ENCODE data around the gene HHAT.
"Not testable (repeated sequence)": the region's sequence is repeated elsewhere in the genome, so short reads cannot be mapped to it uniquely, and the experiment has no call there.

Gene HHAT

GRCh38 chr1:210650403-210650802, 321.7 kb downstream of the HHAT start:
- no peak for DNase-seq (ENCODE audit: low spot score)

- no peak for DNase-seq (ENCODE audit: low spot score)
These were observed 323.7 kb downstream of the HHAT start for GRCh38 chr1:210652329-210652954.

GRCh38 chr1:210653771-210654170, 325.1 kb downstream of the HHAT start:
- no peak for DNase-seq (ENCODE audit: low spot score)

- no peak for DNase-seq (ENCODE audit: low spot score)
These were observed 325.7 kb downstream of the HHAT start for GRCh38 chr1:210654176-210654981.

GRCh38 chr1:210655511-210655910, 326.8 kb downstream of the HHAT start:
- no peak for DNase-seq (ENCODE audit: low spot score)

- DNase-seq (ENCODE audit: low spot score): no peak
These were observed 329.1 kb downstream of the HHAT start for GRCh38 chr1:210657806-210658205.

GRCh38 chr1:210661520-210661919, 332.8 kb downstream of the HHAT start:
- DNase-seq (ENCODE audit: low spot score): not testable (repeated sequence)

- DNase-seq (ENCODE audit: low spot score): no peak
These were observed 333.8 kb downstream of the HHAT start for GRCh38 chr1:210662291-210663050.

GRCh38 chr1:210663730-210664573, 335.2 kb downstream of the HHAT start:
- no peak for DNase-seq (ENCODE audit: low spot score)

- DNase-seq (ENCODE audit: low spot score): no peak
These were observed 341.2 kb downstream of the HHAT start for GRCh38 chr1:210669951-210670350.

GRCh38 chr1:210674151-210674550, 345.4 kb downstream of the HHAT start:
- no peak for DNase-seq (ENCODE audit: low spot score)

- no peak for DNase-seq (ENCODE audit: low spot score)
These were observed 347.8 kb downstream of the HHAT start for GRCh38 chr1:210676539-210676938.

- no peak for DNase-seq (ENCODE audit: low spot score)
These were observed 348.8 kb downstream of the HHAT start for GRCh38 chr1:210677533-210677932.

- DNase-seq (ENCODE audit: low spot score): no peak
These were observed 349.6 kb downstream of the HHAT start for GRCh38 chr1:210678306-210678705.

- no peak for DNase-seq (ENCODE audit: low spot score)
These were observed 352.5 kb downstream of the HHAT start for GRCh38 chr1:210681158-210681557.

GRCh38 chr1:210683403-210684047, 354.8 kb downstream of the HHAT start:
- no peak for DNase-seq (ENCODE audit: low spot score)

- no peak for DNase-seq (ENCODE audit: low spot score)
These were observed 356.0 kb downstream of the HHAT start for GRCh38 chr1:210684466-210685294.

- DNase-seq (ENCODE audit: low spot score): no peak
These were observed 356.6 kb downstream of the HHAT start for GRCh38 chr1:210685295-210685650.

- no peak for DNase-seq (ENCODE audit: low spot score)
These were observed 358.1 kb downstream of the HHAT start for GRCh38 chr1:210686841-210687240.

- DNase-seq (ENCODE audit: low spot score): no peak
These were observed 359.0 kb downstream of the HHAT start for GRCh38 chr1:210687582-210688279.

Data from germinal center (tissue), 1 donor.